Right atrium auricular region (tissue), 2 donors: Measurements from ENCODE around the gene CCDC190. TPM values are rescaled to one million over a fixed set of nuclear protein-coding genes. Genes with fewer than 3 reads are reported as not detected.

Experiments used
- DNase-seq: peaks from one replicate; pipeline ENCODE4 v3.0.0-alpha.2; 2019; ENCODE audit warnings: low spot score
- H3K27ac ChIP-seq, 2 donors: fragments of 200-600 bp; sonication (generic); 1 replicate in 1 of 2; 2 replicates in 1 of 2; pipeline ENCODE4 v1.5.1; 2016 to 2019
- H3K27me3 ChIP-seq, 2 donors: fragments of 200-600 bp; sonication (generic); one replicate each; pipeline versions ENCODE4 v1.5.1 to v1.6.0; 2017 to 2019
- H3K36me3 ChIP-seq: fragments of 200-600 bp; sonication (generic); one replicate; pipeline ENCODE4 v1.5.1; 2016
- H3K4me1 ChIP-seq, 2 donors: fragments of 200-600 bp; sonication (generic); one replicate each; pipeline versions ENCODE4 v1.5.1 to v1.6.0; 2017 to 2019
- H3K4me3 ChIP-seq, 2 donors: fragments of 200-600 bp; sonication (generic); 1 replicate in 1 of 2; 2 replicates in 1 of 2; pipeline ENCODE4 v1.5.1; 2017 to 2019; ENCODE audit warnings: mild to moderate bottlenecking in 1 of 2, moderate library complexity in 1 of 2
- H3K9me3 ChIP-seq, 2 donors: fragments of 200-600 bp; sonication (generic); one replicate each; pipeline ENCODE4 v1.5.1; 2019
- total RNA-seq, 2 donors: library from RNA; depleted of rRNA; stranded (reverse); fragments of >200 nt; gene quantifications; one replicate each; pipeline ENCODE4 v1.1.0, GENCODE V29; 2016
- TF ChIP-seq, protein P1 (sequence below), 2 donors: fragments of 200-600 bp; sonication (generic); IDR thresholded peaks; one replicate each; pipeline ENCODE4 v1.5.1; 2019; ENCODE audit warnings: antibody characterized with exemption in 2 of 2

Gene CCDC190
- total RNA-seq, 2 donors from 2014 or later, result 0.28 to 0.33 TPM

GRCh38 chr1:162868972-162869371, 8.0 kb upstream of the CCDC190 start:
- Histone ChIP-seq H3K9me3 (peaks cover 0 to 19% of the 10 kb centered on the region in 2 donors), H3K4me1 (no peaks in the 10 kb centered on the region), H3K27me3 (no peaks in the 10 kb centered on the region), H3K36me3 (no peaks in the 10 kb centered on the region), H3K27ac (no peak overlapping the region), H3K4me3 (no peak overlapping the region)
- no peak for DNase-seq
- TF ChIP-seq, protein P1, sequence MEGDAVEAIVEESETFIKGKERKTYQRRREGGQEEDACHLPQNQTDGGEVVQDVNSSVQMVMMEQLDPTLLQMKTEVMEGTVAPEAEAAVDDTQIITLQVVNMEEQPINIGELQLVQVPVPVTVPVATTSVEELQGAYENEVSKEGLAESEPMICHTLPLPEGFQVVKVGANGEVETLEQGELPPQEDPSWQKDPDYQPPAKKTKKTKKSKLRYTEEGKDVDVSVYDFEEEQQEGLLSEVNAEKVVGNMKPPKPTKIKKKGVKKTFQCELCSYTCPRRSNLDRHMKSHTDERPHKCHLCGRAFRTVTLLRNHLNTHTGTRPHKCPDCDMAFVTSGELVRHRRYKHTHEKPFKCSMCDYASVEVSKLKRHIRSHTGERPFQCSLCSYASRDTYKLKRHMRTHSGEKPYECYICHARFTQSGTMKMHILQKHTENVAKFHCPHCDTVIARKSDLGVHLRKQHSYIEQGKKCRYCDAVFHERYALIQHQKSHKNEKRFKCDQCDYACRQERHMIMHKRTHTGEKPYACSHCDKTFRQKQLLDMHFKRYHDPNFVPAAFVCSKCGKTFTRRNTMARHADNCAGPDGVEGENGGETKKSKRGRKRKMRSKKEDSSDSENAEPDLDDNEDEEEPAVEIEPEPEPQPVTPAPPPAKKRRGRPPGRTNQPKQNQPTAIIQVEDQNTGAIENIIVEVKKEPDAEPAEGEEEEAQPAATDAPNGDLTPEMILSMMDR (IDR thresholded peaks at IDR 0.05), result no peak

DNA sequence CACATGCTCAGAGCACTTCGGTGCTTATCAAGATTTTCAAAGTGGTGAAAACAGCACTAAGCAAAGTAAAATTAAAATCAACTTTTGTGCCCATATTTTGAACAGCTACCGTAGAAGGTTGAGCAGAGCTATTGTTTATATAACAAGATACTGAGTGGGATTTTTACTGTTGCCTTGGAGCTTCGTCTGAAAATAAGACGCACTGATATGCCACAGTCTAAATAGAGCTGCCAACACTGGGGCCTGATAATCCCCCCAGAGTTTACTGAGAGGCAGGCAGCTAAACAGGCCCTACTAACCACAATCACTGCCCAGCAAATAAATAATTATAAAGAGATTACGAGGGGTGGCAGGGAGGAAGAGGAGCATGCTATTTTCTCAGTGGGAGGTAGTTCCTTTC, 650 bp upstream of the CCDC190 start:
- TF ChIP-seq, protein P1 (IDR thresholded peaks at IDR 0.05), result no peak
- no peaks in the 10 kb centered on the region for H3K27me3 ChIP-seq
- H3K27ac ChIP-seq, result peak overlapping the region; percentile 34 to 70
- no peaks in the 10 kb centered on the region for H3K36me3 ChIP-seq
- peaks cover 0 to 10% of the 10 kb centered on the region in 2 donors for H3K4me1 ChIP-seq
- DNase-seq, result no peak
- no peaks in the 10 kb centered on the region for H3K9me3 ChIP-seq
- H3K4me3 ChIP-seq, result no peak overlapping the region

DNA sequence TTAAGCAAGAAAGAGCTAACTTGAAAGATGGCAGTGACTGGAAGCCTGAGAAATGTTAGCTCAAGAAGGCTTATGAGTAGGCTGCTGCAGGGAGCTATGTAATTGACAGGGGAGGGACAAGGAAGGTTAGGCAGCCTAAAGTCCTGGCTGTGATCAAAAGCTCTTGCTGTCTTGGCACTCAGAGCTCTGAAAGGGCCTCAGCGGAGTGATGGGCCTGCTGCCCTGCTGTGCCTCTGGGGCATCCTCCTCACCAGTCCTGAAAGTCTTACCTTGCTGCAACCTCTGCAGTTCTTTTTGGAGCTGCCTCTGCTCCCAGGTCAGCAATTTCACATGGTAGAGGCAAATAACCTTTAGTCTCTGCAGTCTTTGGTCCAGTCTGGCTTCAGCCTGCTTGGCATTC, 1.8 kb downstream of the CCDC190 start:
- TF ChIP-seq, protein P1 (IDR thresholded peaks at IDR 0.05), result no peak
- H3K27me3 ChIP-seq, result no peaks in the 10 kb centered on the region
- peaks cover 0 to 10% of the 10 kb centered on the region in 2 donors for H3K4me1 ChIP-seq
- no peaks in the 10 kb centered on the region for H3K36me3 ChIP-seq
- no peaks in the 10 kb centered on the region for H3K9me3 ChIP-seq
- DNase-seq, result no peak
- no peak overlapping the region for H3K27ac ChIP-seq
- H3K4me3 ChIP-seq, result no peak overlapping the region

GRCh38 chr1:162857850-162858249, 3.1 kb downstream of the CCDC190 start:
- DNase-seq, result no peak
- no peaks in the 10 kb centered on the region for H3K9me3 ChIP-seq
- TF ChIP-seq, protein P1 (IDR thresholded peaks at IDR 0.05), result no peak
- peaks cover 0 to 10% of the 10 kb centered on the region in 2 donors for H3K4me1 ChIP-seq
- H3K27me3 ChIP-seq, result no peaks in the 10 kb centered on the region
- H3K4me3 ChIP-seq, result no peak overlapping the region
- H3K36me3 ChIP-seq, result no peaks in the 10 kb centered on the region
- H3K27ac ChIP-seq, result no peak overlapping the region

DNA sequence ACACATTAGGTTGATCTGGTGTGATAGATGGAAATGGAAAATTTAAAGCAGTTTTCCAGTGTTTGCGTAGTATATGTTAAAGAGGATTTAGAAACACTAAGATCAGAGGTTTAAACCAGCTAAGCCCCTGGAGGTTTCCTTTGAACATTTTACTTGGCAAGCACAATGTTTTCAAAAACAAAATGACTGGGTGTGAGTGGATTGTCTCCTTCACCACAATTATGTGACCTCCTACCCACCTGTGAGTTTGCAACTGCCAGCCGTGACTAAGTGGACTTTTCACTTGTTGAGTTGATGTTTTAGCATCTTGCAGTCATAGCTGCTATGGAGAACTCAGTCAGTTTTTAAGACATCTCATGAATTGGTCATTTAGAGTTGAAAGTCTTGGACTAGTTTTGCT, 4.7 kb downstream of the CCDC190 start:
- TF ChIP-seq, protein P1 (IDR thresholded peaks at IDR 0.05), result no peak
- Histone ChIP-seq H3K4me1 (peaks cover 0 to 4% of the 10 kb centered on the region in 2 donors), H3K27ac (no peak overlapping the region)

DNA sequence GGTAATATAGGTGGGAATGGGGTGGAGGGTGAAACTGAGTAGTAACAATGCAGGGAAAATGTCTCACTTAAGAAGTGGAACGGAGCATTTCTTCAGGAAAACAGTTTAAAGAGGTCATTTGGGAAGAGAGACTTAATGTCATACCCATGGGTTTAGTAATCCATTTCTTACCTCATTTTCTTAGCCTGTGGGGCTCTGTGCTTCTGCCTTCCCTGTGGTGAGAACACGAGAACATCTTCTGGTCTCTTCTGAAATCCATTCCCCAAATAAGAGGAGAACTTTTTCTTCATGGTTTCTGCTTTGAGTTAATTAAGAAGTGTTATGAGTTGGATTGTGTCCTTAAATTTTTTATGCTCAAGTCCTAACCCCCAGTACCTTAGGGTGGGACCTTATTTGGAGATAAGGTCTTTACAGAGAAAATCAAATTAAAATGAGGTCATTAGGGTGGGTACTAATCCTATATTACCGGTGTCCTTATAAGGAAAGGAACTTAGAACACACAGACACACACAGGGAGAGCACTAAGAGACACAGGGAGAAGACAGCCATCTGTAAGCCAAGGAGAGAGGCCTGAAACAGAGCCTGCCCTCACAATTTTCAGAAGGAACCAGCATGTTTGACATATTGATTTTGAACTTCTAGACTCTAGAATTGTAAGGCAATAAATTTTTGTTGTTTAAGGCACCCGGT, 5.4 kb downstream of the CCDC190 start:
- Histone ChIP-seq H3K36me3 (no peaks in the 10 kb centered on the region), H3K9me3 (no peaks in the 10 kb centered on the region)

More for the DNA sequence above, 4.7 kb downstream of the CCDC190 start:
- Histone ChIP-seq H3K36me3 (no peaks in the 10 kb centered on the region), H3K4me3 (no peak overlapping the region), H3K27me3 (no peaks in the 10 kb centered on the region), H3K9me3 (no peaks in the 10 kb centered on the region)
- DNase-seq, result no peak

More for the DNA sequence above, 5.4 kb downstream of the CCDC190 start:
- Histone ChIP-seq H3K4me3 (no peak overlapping the region), H3K4me1 (no peaks in the 10 kb centered on the region), H3K27me3 (no peaks in the 10 kb centered on the region), H3K27ac (no peak overlapping the region)
- TF ChIP-seq, protein P1 (IDR thresholded peaks at IDR 0.05), result no peak
- DNase-seq, result no peak
